Lower leg skin (tissue), 3 donors: ENCODE results near the gene HOXC4.
"Not testable (repeated sequence)": the region's sequence is repeated elsewhere in the genome, so short reads cannot be mapped to it uniquely, and the experiment has no call there.

Experiments
- CTCF ChIP-seq, 3 donors: fragments of 450-650 bp; IDR thresholded peaks; one replicate each; pipeline ENCODE4 v1.5.1; 2016; ENCODE audit warnings: antibody characterized with exemption in 3 of 3, mild to moderate bottlenecking in 3 of 3, moderate library complexity in 2 of 3
- POLR2A ChIP-seq, 2 donors: fragments of 450-650 bp; IDR thresholded peaks; one replicate each; pipeline ENCODE4 v1.6.1; 2016 to 2017; ENCODE audit warnings: antibody characterized with exemption in 2 of 2, mild to moderate bottlenecking in 1 of 2, moderate library complexity in 1 of 2

GRCh38 chr12:54102223-54102622 is 48.6 kb downstream of the HOXC4 start:
- TF ChIP-seq CTCF, POLR2A (IDR thresholded peaks at IDR 0.05): not testable (repeated sequence)
